ENCODE measurements around the gene HES3.

- TF ChIP-seq EP300 (IDR thresholded peaks at IDR 0.05; ENCODE audit: borderline replicate concordance in 1 of 2, control insufficient read depth in 1 of 2, low read depth in 2 of 2, low read length in 2 of 2) (no peak), FOXM1 (IDR thresholded peaks at IDR 0.05; ENCODE audit: low read depth, low read length) (no peak), SPI1 (IDR thresholded peaks at IDR 0.05; ENCODE audit: borderline replicate concordance, insufficient read depth, low read depth, low read length) (peak; percentile 66; the same call in 1 of the 2 replicates), PKNOX1 (IDR thresholded peaks at IDR 0.05) (no peak)
Observed at GRCh38 chr1:6212193-6212959, 31.6 kb upstream of the HES3 start.

All from GM12878 (cell line).